ENCODE results near the gene NUDT1.

The NUDT1 gene

GRCh38 chr7:2251841-2252771 lies 10.1 kb downstream of the NUDT1 start:
- FAIRE-seq (peak; percentile 16), DNase-seq (ENCODE audit: insufficient read length, low spot score) (no peak)
- TF ChIP-seq POLR2A (IDR thresholded peaks at IDR 0.05; ENCODE audit: low read depth, low read length) (peak; percentile 25; the same call in 1 of the 2 replicates), POU2F2 (IDR thresholded peaks at IDR 0.05; ENCODE audit: low read depth, low read length) (no peak), PAX5 (IDR thresholded peaks at IDR 0.05; ENCODE audit: insufficient read depth, low read length, severe bottlenecking) (no peak), SPI1 (IDR thresholded peaks at IDR 0.05; ENCODE audit: low read depth, low read length) (no peak), TAF1 (IDR thresholded peaks at IDR 0.05; ENCODE audit: low read depth, low read length) (no peak), POLR2AphosphoS5 (IDR thresholded peaks at IDR 0.05; ENCODE audit: low read depth, low read length) (0 out of 2 replicates have a peak, but pooled peaks have one; percentile 13)

GRCh38 chr7:2253021-2253420 lies 11.0 kb downstream of the NUDT1 start:
- TF ChIP-seq POLR2AphosphoS5 (IDR thresholded peaks at IDR 0.05; ENCODE audit: low read depth, low read length), result 0 out of 2 replicates have a peak, but pooled peaks have one; percentile 12
- TF ChIP-seq POLR2A (IDR thresholded peaks at IDR 0.05; ENCODE audit: low read depth, low read length), result no peak
- DNase-seq (ENCODE audit: insufficient read length, low spot score) (no peak), FAIRE-seq (no peak)

GRCh38 chr7:2253525-2254244 lies 11.7 kb downstream of the NUDT1 start:
- TF ChIP-seq TAF1 (IDR thresholded peaks at IDR 0.05; ENCODE audit: low read depth, low read length) (no peak), PAX5 (IDR thresholded peaks at IDR 0.05; ENCODE audit: insufficient read depth, low read length, severe bottlenecking) (no peak), POLR2AphosphoS5 (IDR thresholded peaks at IDR 0.05; ENCODE audit: low read depth, low read length) (no peak), POLR2A (IDR thresholded peaks at IDR 0.05; ENCODE audit: low read depth, low read length) (no peak), POU2F2 (IDR thresholded peaks at IDR 0.05; ENCODE audit: low read depth, low read length) (no peak), SPI1 (IDR thresholded peaks at IDR 0.05; ENCODE audit: low read depth, low read length) (no peak)
- DNase-seq (ENCODE audit: insufficient read length, low spot score), result no peak
- no peak for FAIRE-seq

GRCh38 chr7:2254429-2255144 lies 12.6 kb downstream of the NUDT1 start:
- TF ChIP-seq PAX5 (IDR thresholded peaks at IDR 0.05; ENCODE audit: insufficient read depth, low read length, severe bottlenecking) (no peak), TAF1 (IDR thresholded peaks at IDR 0.05; ENCODE audit: low read depth, low read length) (no peak), POLR2A (IDR thresholded peaks at IDR 0.05; ENCODE audit: low read depth, low read length) (no peak), SPI1 (IDR thresholded peaks at IDR 0.05; ENCODE audit: low read depth, low read length) (no peak), POU2F2 (IDR thresholded peaks at IDR 0.05; ENCODE audit: low read depth, low read length) (no peak), POLR2AphosphoS5 (IDR thresholded peaks at IDR 0.05; ENCODE audit: low read depth, low read length) (no peak)
- FAIRE-seq (no peak), DNase-seq (ENCODE audit: insufficient read length, low spot score) (no peak)

- DNase-seq (ENCODE audit: insufficient read length, low spot score), result no peak
- FAIRE-seq, result no peak
Observed at GRCh38 chr7:2255145-2256139, 13.4 kb downstream of the NUDT1 start.

GRCh38 chr7:2256306-2257045 lies 14.4 kb downstream of the NUDT1 start:
- DNase-seq (ENCODE audit: insufficient read length, low spot score), result no peak
- no peak for FAIRE-seq
- TF ChIP-seq SPI1 (IDR thresholded peaks at IDR 0.05; ENCODE audit: low read depth, low read length), result no peak
- TF ChIP-seq TAF1 (IDR thresholded peaks at IDR 0.05; ENCODE audit: low read depth, low read length), result no peak
- TF ChIP-seq POLR2A (IDR thresholded peaks at IDR 0.05; ENCODE audit: low read depth, low read length), result no peak
- TF ChIP-seq POU2F2 (IDR thresholded peaks at IDR 0.05; ENCODE audit: low read depth, low read length), result no peak
- no peak for TF ChIP-seq PAX5 (IDR thresholded peaks at IDR 0.05; ENCODE audit: insufficient read depth, low read length, severe bottlenecking)
- no peak for TF ChIP-seq POLR2AphosphoS5 (IDR thresholded peaks at IDR 0.05; ENCODE audit: low read depth, low read length)

More at GRCh38 chr7:2255145-2256139, 13.4 kb downstream of the NUDT1 start:
- no peak for TF ChIP-seq POLR2A (IDR thresholded peaks at IDR 0.05; ENCODE audit: low read depth, low read length)

- FAIRE-seq (no peak), DNase-seq (ENCODE audit: insufficient read length, low spot score) (no peak)
- TF ChIP-seq PAX5 (IDR thresholded peaks at IDR 0.05; ENCODE audit: insufficient read depth, low read length, severe bottlenecking), result no peak
- no peak for TF ChIP-seq POLR2A (IDR thresholded peaks at IDR 0.05; ENCODE audit: low read depth, low read length)
- TF ChIP-seq TAF1 (IDR thresholded peaks at IDR 0.05; ENCODE audit: low read depth, low read length), result no peak
Observed at GRCh38 chr7:2257046-2257551, 15.1 kb downstream of the NUDT1 start.

GRCh38 chr7:2257651-2258050 lies 15.6 kb downstream of the NUDT1 start:
- FAIRE-seq, result no peak
- TF ChIP-seq POLR2AphosphoS5 (IDR thresholded peaks at IDR 0.05; ENCODE audit: low read depth, low read length) (no peak), TAF1 (IDR thresholded peaks at IDR 0.05; ENCODE audit: low read depth, low read length) (no peak), PAX5 (IDR thresholded peaks at IDR 0.05; ENCODE audit: insufficient read depth, low read length, severe bottlenecking) (no peak), SPI1 (IDR thresholded peaks at IDR 0.05; ENCODE audit: low read depth, low read length) (no peak)
- DNase-seq (ENCODE audit: insufficient read length, low spot score), result no peak

Data from GM12891 (cell line).